ENCODE data around the gene SLC16A2.
"Not testable (repeated sequence)": the region's sequence is repeated elsewhere in the genome, so short reads cannot be mapped to it uniquely, and the experiment has no call there.

The SLC16A2 gene

GRCh38 chrX:74446876-74447275 lies 25.6 kb downstream of the SLC16A2 start:
- no peak for DNase-seq (ENCODE audit: low spot score)

- DNase-seq (ENCODE audit: low spot score), result no peak
Measured at GRCh38 chrX:74448669-74449068, 27.4 kb downstream of the SLC16A2 start.

GRCh38 chrX:74449322-74449936 lies 28.1 kb downstream of the SLC16A2 start:
- DNase-seq (ENCODE audit: low spot score), result peak; percentile 47

GRCh38 chrX:74449937-74450330 lies 28.6 kb downstream of the SLC16A2 start:
- DNase-seq (ENCODE audit: low spot score), result no peak

GRCh38 chrX:74450803-74451449 lies 29.6 kb downstream of the SLC16A2 start:
- DNase-seq (ENCODE audit: low spot score), result peak; percentile 6

- DNase-seq (ENCODE audit: low spot score), result no peak
Measured at GRCh38 chrX:74451450-74452198, 30.3 kb downstream of the SLC16A2 start.

GRCh38 chrX:74452199-74452481 lies 30.8 kb downstream of the SLC16A2 start:
- no peak for DNase-seq (ENCODE audit: low spot score)

GRCh38 chrX:74453178-74453577 lies 31.9 kb downstream of the SLC16A2 start:
- no peak for DNase-seq (ENCODE audit: low spot score)

- not testable (repeated sequence) for DNase-seq (ENCODE audit: low spot score)
Measured at GRCh38 chrX:74454233-74454632, 32.9 kb downstream of the SLC16A2 start.

GRCh38 chrX:74458736-74459135 lies 37.4 kb downstream of the SLC16A2 start:
- DNase-seq (ENCODE audit: low spot score), result peak; percentile 50

GRCh38 chrX:74461384-74461783 lies 40.1 kb downstream of the SLC16A2 start:
- no peak for DNase-seq (ENCODE audit: low spot score)

GRCh38 chrX:74464722-74465121 lies 43.4 kb downstream of the SLC16A2 start:
- no peak for DNase-seq (ENCODE audit: low spot score)

GRCh38 chrX:74465424-74465823 lies 44.1 kb downstream of the SLC16A2 start:
- no peak for DNase-seq (ENCODE audit: low spot score)

GRCh38 chrX:74467656-74468055 lies 46.4 kb downstream of the SLC16A2 start:
- DNase-seq (ENCODE audit: low spot score), result no peak

GRCh38 chrX:74473116-74473515 lies 51.8 kb downstream of the SLC16A2 start:
- not testable (repeated sequence) for DNase-seq (ENCODE audit: low spot score)

- DNase-seq (ENCODE audit: low spot score), result no peak
Measured at GRCh38 chrX:74490247-74490646, 69.0 kb downstream of the SLC16A2 start.

GRCh38 chrX:74492720-74493201 lies 71.5 kb downstream of the SLC16A2 start:
- no peak for DNase-seq (ENCODE audit: low spot score)

- DNase-seq (ENCODE audit: low spot score), result no peak
Measured at GRCh38 chrX:74493806-74494205, 72.5 kb downstream of the SLC16A2 start.

GRCh38 chrX:74498924-74499323 lies 77.6 kb downstream of the SLC16A2 start:
- DNase-seq (ENCODE audit: low spot score), result no peak

GRCh38 chrX:74500067-74500466 lies 78.8 kb downstream of the SLC16A2 start:
- no peak for DNase-seq (ENCODE audit: low spot score)

- no peak for DNase-seq (ENCODE audit: low spot score)
Measured at GRCh38 chrX:74500555-74500954, 79.3 kb downstream of the SLC16A2 start.

- DNase-seq (ENCODE audit: low spot score), result no peak
Measured at GRCh38 chrX:74505437-74505836, 84.1 kb downstream of the SLC16A2 start.
